ENCODE data around the gene TRIM68. TPM values are rescaled to one million over a fixed set of nuclear protein-coding genes. Genes with fewer than 3 reads are reported as not detected.

TRIM68 gene
- total RNA-seq (2022; extraction: Qiagen RNA extraction) = 7.1 to 13.2 TPM (median 9.3 TPM) in 5 replicates

GRCh38 chr11:4607781-4608666 is at the start of gene TRIM68:
TSS of gene TRIM68 (minus strand) at chr11:4608231. CDS start at chr11:4605504, 2,727 bp downstream.

GRCh38 chr11:4643682-4644081 is 35.7 kb upstream of the TRIM68 start, which contains the start of gene OR51E1:
TSS of gene OR51E1 (plus strand) at chr11:4643982. CDS start at chr11:4652527, 8,545 bp downstream.

GRCh38 chr11:4636962-4637661 is 29.1 kb upstream of the TRIM68 start, which contains the start of gene OR51D1:
TSS of gene OR51D1 (plus strand) at chr11:4637477. CDS start at chr11:4639791, 2,314 bp downstream.

GRCh38 chr11:4593739-4594138 is 14.3 kb downstream of the TRIM68 start, which contains the start of gene OR52I1:
TSS of gene OR52I1 (plus strand) at chr11:4594039. CDS start at chr11:4594039, 0 bp downstream.

GRCh38 chr11:4581443-4581842 is 26.6 kb downstream of the TRIM68 start, which contains the start of gene OR52I2:
TSS of gene OR52I2 (plus strand) at chr11:4581743.

Other genes with a start within 250 kb of the TRIM68 start
- not detected in 5 replicates for gene OR52B4, start 239.8 kb downstream of the TRIM68 start, total RNA-seq (2022; extraction: Qiagen RNA extraction)
- 21.1 to 22.7 TPM (median 22.6 TPM) in 5 replicates for gene TRIM21, start 214.5 kb downstream of the TRIM68 start, total RNA-seq (2022; extraction: Qiagen RNA extraction)
- gene OR52K2, start 158.9 kb downstream of the TRIM68 start, total RNA-seq (2022; extraction: Qiagen RNA extraction) = not detected in 5 replicates
- gene OR52K1, start 125.6 kb downstream of the TRIM68 start, total RNA-seq (2022; extraction: Qiagen RNA extraction) = not detected in 5 replicates
- gene OR52M1, start 63.0 kb downstream of the TRIM68 start, total RNA-seq (2022; extraction: Qiagen RNA extraction) = not detected in 5 replicates
- not detected in 5 replicates for gene OR52I2, start 26.5 kb downstream of the TRIM68 start, total RNA-seq (2022; extraction: Qiagen RNA extraction)
- gene OR52I1, start 14.2 kb downstream of the TRIM68 start, total RNA-seq (2022; extraction: Qiagen RNA extraction) = not detected in 5 replicates
- gene OR51D1, start 29.2 kb upstream of the TRIM68 start, total RNA-seq (2022; extraction: Qiagen RNA extraction) = not detected in 5 replicates
- gene OR51E1, start 35.8 kb upstream of the TRIM68 start, total RNA-seq (2022; extraction: Qiagen RNA extraction) = not detected in 5 replicates
- not detected in 5 replicates for gene OR51E2, start 89.6 kb upstream of the TRIM68 start, total RNA-seq (2022; extraction: Qiagen RNA extraction)
- not detected in 5 replicates for gene MMP26, start 96.6 kb upstream of the TRIM68 start, total RNA-seq (2022; extraction: Qiagen RNA extraction)
- gene OR51F1, start 161.7 kb upstream of the TRIM68 start, total RNA-seq (2022; extraction: Qiagen RNA extraction) = not detected in 5 replicates
- not detected in 5 replicates for gene OR52R1, start 196.1 kb upstream of the TRIM68 start, total RNA-seq (2022; extraction: Qiagen RNA extraction)
- not detected in 5 replicates for gene OR51F2, start 213.1 kb upstream of the TRIM68 start, total RNA-seq (2022; extraction: Qiagen RNA extraction)
- not detected in 5 replicates for gene OR51S1, start 241.0 kb upstream of the TRIM68 start, total RNA-seq (2022; extraction: Qiagen RNA extraction)